WTC11 (cell line): ENCODE results near the gene ZNF423. TPM values are rescaled to one million over a fixed set of nuclear protein-coding genes. Genes with fewer than 3 reads are reported as not detected.
A peak's percentile ranks its signal among the peaks of the same experiment; 100 is the strongest.

Source experiments
- ATAC-seq: fragments of 200-7000 bp; cut with Tn5 transposase; 2 replicates; pipeline ENCODE4 v1.10.0; 2021; ENCODE audit warnings: mild to moderate bottlenecking, moderate library complexity
- CTCF ChIA-PET: fragments of 300-600 bp; sonication (Branson Sonifier 250); formaldehyde crosslinking; loops from one replicate; lab custom pipeline; 2021; ENCODE audit warnings: antibody characterized with exemption; lab: Charles Lee
- POLR2A ChIA-PET: fragments of 350-600 bp; sonication (Branson Sonifier 250); formaldehyde crosslinking; loops from one replicate; lab custom pipeline; 2021; ENCODE audit warnings: antibody characterized with exemption; lab: Charles Lee
- DNase-seq: peaks from one replicate; pipeline ENCODE4 v3.0.0; 2021; ENCODE audit warnings: low spot score
- H3K27ac Mint-ChIP-seq: 2 replicates; pipeline ENCODE4 v1.8.0; 2021; ENCODE audit warnings: mixed read lengths
- H3K27me3 Mint-ChIP-seq: 2 replicates; pipeline ENCODE4 v1.8.0; 2021; ENCODE audit warnings: low read depth, mild to moderate bottlenecking, moderate library complexity, mixed read lengths
- H3K36me3 Mint-ChIP-seq: 2 replicates; pipeline ENCODE4 v1.8.0; 2021; ENCODE audit warnings: mixed read lengths
- H3K4me1 Mint-ChIP-seq: 2 replicates; pipeline ENCODE4 v1.8.0; 2022; ENCODE audit warnings: mixed read lengths
- H3K4me3 Mint-ChIP-seq: 2 replicates; pipeline ENCODE4 v1.8.0; 2021; ENCODE audit warnings: mild to moderate bottlenecking, moderate library complexity, mixed read lengths
- H3K9me3 Mint-ChIP-seq: 2 replicates; pipeline ENCODE4 v1.8.0; 2021; ENCODE audit warnings: mixed read lengths
- ATF1 ChIP-seq: sonication (generic); formaldehyde crosslinking; IDR thresholded peaks from 2 replicates; pipeline ENCODE4 v1.8.1; 2023; ENCODE audit warnings: mild to moderate bottlenecking, moderate library complexity, missing genetic modification reagents
- CREB1 ChIP-seq: sonication (generic); formaldehyde crosslinking; IDR thresholded peaks from 2 replicates; pipeline ENCODE4 v1.8.0; 2023; ENCODE audit warnings: mild to moderate bottlenecking, missing genetic modification reagents
- E2F1 ChIP-seq: sonication (generic); formaldehyde crosslinking; IDR thresholded peaks from 2 replicates; pipeline ENCODE4 v1.8.0; 2022; ENCODE audit warnings: mild to moderate bottlenecking, missing genetic modification reagents
- IRF2 ChIP-seq: sonication (generic); formaldehyde crosslinking; IDR thresholded peaks from 2 replicates; pipeline ENCODE4 v1.8.0; 2022; ENCODE audit warnings: low read depth, missing genetic modification reagents, borderline replicate concordance
- MLX ChIP-seq: sonication (generic); formaldehyde crosslinking; IDR thresholded peaks from 2 replicates; pipeline ENCODE4 v1.8.1; 2023; ENCODE audit warnings: mild to moderate bottlenecking, missing genetic modification reagents, moderate library complexity
- NFATC4 ChIP-seq: fragments of 250-450 bp; sonication (Bioruptor Pico); IDR thresholded peaks from 2 replicates; pipeline ENCODE4 v1.9.0; 2021; ENCODE audit warnings: mild to moderate bottlenecking
- NFYB ChIP-seq: sonication (generic); formaldehyde crosslinking; conservative IDR thresholded peaks from 2 replicates; pipeline ENCODE4 v1.8.0; 2022; ENCODE audit warnings: low read depth, missing genetic modification reagents
- NR3C1 ChIP-seq: sonication (generic); formaldehyde crosslinking; conservative IDR thresholded peaks from 2 replicates; pipeline ENCODE4 v1.8.1; 2023; ENCODE audit warnings: low read depth, mild to moderate bottlenecking, missing genetic modification reagents
- PRDM15 ChIP-seq: sonication (generic); formaldehyde crosslinking; IDR thresholded peaks from 2 replicates; pipeline ENCODE4 v1.8.0; 2022; ENCODE audit warnings: missing genetic modification reagents
- STAT6 ChIP-seq: sonication (generic); formaldehyde crosslinking; conservative IDR thresholded peaks from 2 replicates; pipeline ENCODE4 v1.8.1; 2023; ENCODE audit warnings: mild to moderate bottlenecking, low read depth, missing genetic modification reagents, moderate library complexity
- TP53 ChIP-seq: sonication (generic); formaldehyde crosslinking; IDR thresholded peaks from 2 replicates; pipeline ENCODE4 v1.8.1; 2023; ENCODE audit warnings: mild to moderate bottlenecking, missing genetic modification reagents
- USF1 ChIP-seq: sonication (generic); formaldehyde crosslinking; IDR thresholded peaks from 2 replicates; pipeline ENCODE4 v1.8.0; 2022; ENCODE audit warnings: mild to moderate bottlenecking, missing genetic modification reagents
- USF2 ChIP-seq: sonication (generic); formaldehyde crosslinking; IDR thresholded peaks from 2 replicates; pipeline ENCODE4 v1.8.1; 2023; ENCODE audit warnings: mild to moderate bottlenecking, missing genetic modification reagents, moderate library complexity
- ZBTB43 ChIP-seq: sonication (generic); formaldehyde crosslinking; IDR thresholded peaks from 2 replicates; pipeline ENCODE4 v1.8.1; 2023; ENCODE audit warnings: mild to moderate bottlenecking, missing genetic modification reagents
- ZNF121 ChIP-seq: sonication (generic); formaldehyde crosslinking; IDR thresholded peaks from 2 replicates; pipeline ENCODE4 v1.8.0; 2023; ENCODE audit warnings: missing genetic modification reagents
- ZNF317 ChIP-seq: sonication (generic); formaldehyde crosslinking; IDR thresholded peaks from 2 replicates; pipeline ENCODE4 v1.8.1; 2023; ENCODE audit warnings: low read depth, mild to moderate bottlenecking, moderate library complexity, missing genetic modification reagents, borderline replicate concordance
- ZNF512 ChIP-seq: sonication (generic); formaldehyde crosslinking; IDR thresholded peaks from 2 replicates; pipeline ENCODE4 v1.8.1; 2022; ENCODE audit warnings: missing genetic modification reagents, borderline replicate concordance
- total RNA-seq: library from RNA; stranded (reverse); gene quantifications from 3 replicates; pipeline ENCODE4 v1.2.3, GENCODE V29; 2021

ZNF423 gene
- total RNA-seq, 1 experiment from 2014 or later: 38.8 TPM

- Mint-ChIP-seq H3K27me3 (no peaks in the 10 kb centered on the region), H3K4me3 (no peak overlapping the region)
- TF ChIP-seq CREB1 (CRISPR knock-in tag) (no peak), NR3C1 (CRISPR knock-in tag) (no peak), PRDM15 (CRISPR knock-in tag) (no peak), NFYB (no peak), TP53 (CRISPR knock-in tag) (no peak), ATF1 (no peak), ZNF121 (CRISPR knock-in tag) (no peak), IRF2 (no peak), ZNF512 (CRISPR knock-in tag) (no peak)
- TF ChIP-seq, all 79 proteins: peak for 0
- peaks cover 31% of the 10 kb centered on the region for H3K4me1 Mint-ChIP-seq
- DNase-seq (no peak), ATAC-seq (no peak)
- H3K9me3 Mint-ChIP-seq: peaks cover 12% of the 10 kb centered on the region
- H3K36me3 Mint-ChIP-seq: peaks cover 17% of the 10 kb centered on the region
- peak overlapping the region; percentile 30; the same call in 1 of the 2 replicates for H3K27ac Mint-ChIP-seq
- ChIA-PET POLR2A (no interaction called here), CTCF (no interaction called here)
Measured at GRCh38 chr16:49733313-49734009, 122.5 kb downstream of the ZNF423 start.

- no peaks in the 10 kb centered on the region for H3K27me3 Mint-ChIP-seq
- ATAC-seq (peak; percentile 41; the same call in 1 of the 2 replicates), DNase-seq (no peak)
- H3K27ac Mint-ChIP-seq: no peak overlapping the region
- no peak overlapping the region for H3K4me3 Mint-ChIP-seq
- H3K36me3 Mint-ChIP-seq: peaks cover 17% of the 10 kb centered on the region
- TF ChIP-seq USF1 (CRISPR knock-in tag): peak; percentile 69
- TF ChIP-seq NFATC4 (CRISPR knock-in tag): no peak
- peak; percentile 79 for TF ChIP-seq USF2 (CRISPR knock-in tag)
- H3K9me3 Mint-ChIP-seq: peaks cover 12% of the 10 kb centered on the region
- ChIA-PET POLR2A (no interaction called here), CTCF (interaction anchor here (0.8 kb wide), 1 partner anchor 125 kb away, joined by 3 read pairs; no protein-coding TSS in a partner anchor)
- peaks cover 25% of the 10 kb centered on the region for H3K4me1 Mint-ChIP-seq
Measured at GRCh38 chr16:49731911-49732310, 124.0 kb downstream of the ZNF423 start.

GRCh38 chr16:49730772-49731171 is 125.1 kb downstream of the ZNF423 start:
- CTCF ChIA-PET: interaction anchor here (1.1 kb wide), 1 partner anchor 8 kb away, joined by 5 read pairs; no protein-coding TSS in a partner anchor
- ATAC-seq (no peak), DNase-seq (no peak)
- Mint-ChIP-seq H3K36me3 (peaks cover 17% of the 10 kb centered on the region), H3K4me3 (no peak overlapping the region), H3K9me3 (peaks cover 12% of the 10 kb centered on the region), H3K27ac (0 out of 2 replicates have a peak overlapping the region, but pooled peaks have one; percentile 3), H3K27me3 (no peaks in the 10 kb centered on the region), H3K4me1 (peaks cover 25% of the 10 kb centered on the region)
- POLR2A ChIA-PET: no interaction called here
- TF ChIP-seq MLX (CRISPR knock-in tag) (no peak), STAT6 (no peak), E2F1 (CRISPR knock-in tag) (no peak), NR3C1 (CRISPR knock-in tag) (no peak), ZBTB43 (no peak), ZNF317 (no peak)
